Measurements from ENCODE around the gene MRPL39.

MRPL39 gene

GRCh38 chr21:25577424-25578055, 29.7 kb downstream of the MRPL39 start:
- no peak for TF ChIP-seq CTCF (IDR thresholded peaks at IDR 0.05)
- no peak for TF ChIP-seq ZFX (IDR thresholded peaks at IDR 0.05; ENCODE audit: borderline replicate concordance)
- no peak overlapping the region for H3K27ac ChIP-seq

- H3K27ac ChIP-seq: no peak overlapping the region
- TF ChIP-seq CTCF (IDR thresholded peaks at IDR 0.05) (no peak), ZFX (IDR thresholded peaks at IDR 0.05; ENCODE audit: borderline replicate concordance) (no peak)
These were observed 33.7 kb downstream of the MRPL39 start for GRCh38 chr21:25573409-25574206.

- H3K27ac ChIP-seq: no peak overlapping the region
- TF ChIP-seq ZFX (IDR thresholded peaks at IDR 0.05; ENCODE audit: borderline replicate concordance) (no peak), CTCF (IDR thresholded peaks at IDR 0.05) (no peak)
These were observed 34.4 kb downstream of the MRPL39 start for GRCh38 chr21:25572861-25573310.

- TF ChIP-seq CTCF (IDR thresholded peaks at IDR 0.05): no peak
- TF ChIP-seq ZFX (IDR thresholded peaks at IDR 0.05; ENCODE audit: borderline replicate concordance): no peak
- H3K27ac ChIP-seq: no peak overlapping the region
These were observed 35.6 kb downstream of the MRPL39 start for GRCh38 chr21:25571726-25572121.

- TF ChIP-seq ZFX (IDR thresholded peaks at IDR 0.05; ENCODE audit: borderline replicate concordance): no peak
- TF ChIP-seq CTCF (IDR thresholded peaks at IDR 0.05): no peak
- no peak overlapping the region for H3K27ac ChIP-seq
These were observed 37.6 kb downstream of the MRPL39 start for GRCh38 chr21:25569711-25570110.

- H3K27ac ChIP-seq: no peak overlapping the region
- TF ChIP-seq ZFX (IDR thresholded peaks at IDR 0.05; ENCODE audit: borderline replicate concordance) (no peak), CTCF (IDR thresholded peaks at IDR 0.05) (no peak)
These were observed 38.2 kb downstream of the MRPL39 start for GRCh38 chr21:25569084-25569483.

- TF ChIP-seq CTCF (IDR thresholded peaks at IDR 0.05): no peak
- no peak for TF ChIP-seq ZFX (IDR thresholded peaks at IDR 0.05; ENCODE audit: borderline replicate concordance)
- no peak overlapping the region for H3K27ac ChIP-seq
These were observed 39.0 kb downstream of the MRPL39 start for GRCh38 chr21:25568246-25568645.
